CD4-positive, alpha-beta memory T cell (primary cell): ENCODE results near the gene HNRNPF. TPM values are rescaled to one million over a fixed set of nuclear protein-coding genes. Genes with fewer than 3 reads are reported as not detected.
A peak's percentile ranks its signal among the peaks of the same experiment; 100 is the strongest.
"Not testable (repeated sequence)": the region's sequence is repeated elsewhere in the genome, so short reads cannot be mapped to it uniquely, and the experiment has no call there.

Experiments used
- CTCF ChIA-PET: fragments of 350-600 bp; sonication (Branson Sonifier 250); formaldehyde crosslinking; loops from one replicate; lab custom pipeline; 2021; ENCODE audit warnings: inconsistent platforms; ENCODE audit not compliant: partially characterized antibody; lab: Charles Lee
- POLR2A ChIA-PET: fragments of 350-600 bp; sonication (Branson Sonifier 250); formaldehyde crosslinking; loops from one replicate; lab custom pipeline; 2021; ENCODE audit not compliant: partially characterized antibody; lab: Charles Lee
- DNase-seq, 5 donors: peaks; one replicate each; pipeline versions ENCODE4 v3.0.0 to v3.0.0-alpha.2; 2020 to 2022; ENCODE audit warnings: mixed read lengths in 1 of 5
- H3K27ac ChIP-seq: one replicate; pipeline ENCODE4 v1.7.0; 2013; ENCODE audit warnings: low read depth, low read length
- H3K27me3 ChIP-seq: 2 replicates; pipeline ENCODE4 v1.7.0; 2013; ENCODE audit warnings: mild to moderate bottlenecking, low read length, moderate library complexity; ENCODE audit not compliant: insufficient read depth
- H3K36me3 ChIP-seq: 2 replicates; pipeline ENCODE4 v1.7.0; 2013; ENCODE audit warnings: mild to moderate bottlenecking, low read length, moderate library complexity; ENCODE audit not compliant: insufficient read depth
- H3K4me1 ChIP-seq: 2 replicates; pipeline ENCODE4 v1.7.0; 2013; ENCODE audit warnings: mild to moderate bottlenecking, low read length, moderate library complexity; ENCODE audit not compliant: insufficient read depth
- H3K4me3 ChIP-seq, 2 donors: one replicate each; pipeline ENCODE4 v1.7.0; 2013; ENCODE audit warnings: low read length in 2 of 2, mild to moderate bottlenecking in 1 of 2
- H3K9me3 ChIP-seq, 2 donors: one replicate each; pipeline ENCODE4 v1.7.0; 2013; ENCODE audit warnings: low read length in 2 of 2, control low read depth in 1 of 2; ENCODE audit not compliant: control insufficient read depth in 1 of 2
- H3K27ac Mint-ChIP-seq, 7 donors: one replicate each; pipeline ENCODE4 v1.8.0; 2020 to 2021; ENCODE audit warnings: mixed read lengths in 7 of 7, mild to moderate bottlenecking in 6 of 7, inconsistent platforms in 3 of 7, moderate library complexity in 3 of 7
- H3K27me3 Mint-ChIP-seq, 2 donors: one replicate each; pipeline ENCODE4 v1.8.0; 2020 to 2021; ENCODE audit warnings: mixed read lengths in 2 of 2
- H3K36me3 Mint-ChIP-seq, 2 donors: one replicate each; pipeline ENCODE4 v1.8.0; 2020 to 2021; ENCODE audit warnings: mixed read lengths in 2 of 2, inconsistent platforms in 1 of 2, mild to moderate bottlenecking in 1 of 2
- H3K4me1 Mint-ChIP-seq, 4 donors: one replicate each; pipeline ENCODE4 v1.8.0; 2020 to 2021; ENCODE audit warnings: mixed read lengths in 4 of 4, mild to moderate bottlenecking in 1 of 4
- H3K4me3 Mint-ChIP-seq, 8 donors: one replicate each; pipeline ENCODE4 v1.8.0; 2020 to 2021; ENCODE audit warnings: mixed read lengths in 8 of 8, mild to moderate bottlenecking in 7 of 8, moderate library complexity in 6 of 8, inconsistent platforms in 3 of 8
- H3K9me3 Mint-ChIP-seq, 8 donors: one replicate each; pipeline ENCODE4 v1.8.0; 2020 to 2021; ENCODE audit warnings: mixed read lengths in 8 of 8, mild to moderate bottlenecking in 5 of 8, inconsistent platforms in 3 of 8, moderate library complexity in 1 of 8
- intact Hi-C: fragments of 100-400 bp; cut with micrococcal nuclease; formaldehyde crosslinking; loops from one replicate; pipeline ENCODE4 v1.15.1; 2023
- polyA plus RNA-seq, 2 donors: library from polyadenylated mRNA; unstranded; fragments of 300-500 nt; fragmentation: Illumina TruSeq; gene quantifications; one replicate each; pipeline ENCODE4 v1.2.3, GENCODE V29; 2021
- total RNA-seq, 2 experiments: library from RNA; stranded (reverse); gene quantifications; one replicate each; pipeline ENCODE4 v1.2.3, GENCODE V29; 2021

Gene HNRNPF
- total and polyA plus RNA-seq, 4 experiments from 2014 or later = 204 to 296 (median 224) TPM

GRCh38 chr10:43339136-43339535 is 69.8 kb downstream of the HNRNPF start:
- peaks cover 14 to 38% (median 16%) of the 10 kb centered on the region in 4 donors for H3K4me1 Mint-ChIP-seq
- CTCF ChIA-PET = interaction anchor here (1.2 kb wide), 1 partner anchor 11 kb away, joined by 3 read pairs; no protein-coding TSS in a partner anchor
- H3K27me3 Mint-ChIP-seq = peaks cover 3% of the 10 kb centered on the region in 2 donors
- Histone ChIP-seq H3K9me3 (no peaks in the 10 kb centered on the region), H3K4me1 (peaks cover 4% of the 10 kb centered on the region), H3K27ac (no peak overlapping the region), H3K4me3 (no peak overlapping the region), H3K36me3 (no peaks in the 10 kb centered on the region), H3K27me3 (no peaks in the 10 kb centered on the region)
- intact Hi-C loops = no loop called here
- no peak for DNase-seq
- peak overlapping the region in 1 of 8 donors; percentile 34 for H3K4me3 Mint-ChIP-seq
- no peaks in the 10 kb centered on the region for H3K9me3 Mint-ChIP-seq
- H3K27ac Mint-ChIP-seq = peak overlapping the region in 1 of 7 donors; percentile 71
- no peaks in the 10 kb centered on the region for H3K36me3 Mint-ChIP-seq
- POLR2A ChIA-PET = interaction anchor here (0.9 to 1.3 kb wide), 3 partner anchors 34 to 46 kb away, joined by 3 to 9 read pairs (median 6); no protein-coding TSS in a partner anchor

GRCh38 chr10:43338117-43338516 is 70.9 kb downstream of the HNRNPF start:
- intact Hi-C loops = no loop called here
- H3K36me3 Mint-ChIP-seq = no peaks in the 10 kb centered on the region
- peak overlapping the region in 1 of 7 donors; percentile 77 for H3K27ac Mint-ChIP-seq
- CTCF ChIA-PET = interaction anchor here (1.2 kb wide), 1 partner anchor 10 kb away, joined by 3 read pairs; no protein-coding TSS in a partner anchor
- Histone ChIP-seq H3K4me1 (peaks cover 12% of the 10 kb centered on the region), H3K27me3 (no peaks in the 10 kb centered on the region), H3K4me3 (no peak overlapping the region), H3K36me3 (no peaks in the 10 kb centered on the region), H3K27ac (no peak overlapping the region), H3K9me3 (no peaks in the 10 kb centered on the region)
- DNase-seq = no peak
- peaks cover 17 to 43% (median 18%) of the 10 kb centered on the region in 4 donors for H3K4me1 Mint-ChIP-seq
- peaks cover 3% of the 10 kb centered on the region in 2 donors for H3K27me3 Mint-ChIP-seq
- no peaks in the 10 kb centered on the region for H3K9me3 Mint-ChIP-seq
- no peak overlapping the region for H3K4me3 Mint-ChIP-seq
- POLR2A ChIA-PET = interaction anchor here (0.9 to 1.3 kb wide), 3 partner anchors 33 to 45 kb away, joined by 3 to 9 read pairs (median 6); no protein-coding TSS in a partner anchor

GRCh38 chr10:43337536-43337935 is 71.5 kb downstream of the HNRNPF start:
- POLR2A ChIA-PET, H3K27me3 Mint-ChIP-seq, intact Hi-C loops: not testable (repeated sequence)

DNA sequence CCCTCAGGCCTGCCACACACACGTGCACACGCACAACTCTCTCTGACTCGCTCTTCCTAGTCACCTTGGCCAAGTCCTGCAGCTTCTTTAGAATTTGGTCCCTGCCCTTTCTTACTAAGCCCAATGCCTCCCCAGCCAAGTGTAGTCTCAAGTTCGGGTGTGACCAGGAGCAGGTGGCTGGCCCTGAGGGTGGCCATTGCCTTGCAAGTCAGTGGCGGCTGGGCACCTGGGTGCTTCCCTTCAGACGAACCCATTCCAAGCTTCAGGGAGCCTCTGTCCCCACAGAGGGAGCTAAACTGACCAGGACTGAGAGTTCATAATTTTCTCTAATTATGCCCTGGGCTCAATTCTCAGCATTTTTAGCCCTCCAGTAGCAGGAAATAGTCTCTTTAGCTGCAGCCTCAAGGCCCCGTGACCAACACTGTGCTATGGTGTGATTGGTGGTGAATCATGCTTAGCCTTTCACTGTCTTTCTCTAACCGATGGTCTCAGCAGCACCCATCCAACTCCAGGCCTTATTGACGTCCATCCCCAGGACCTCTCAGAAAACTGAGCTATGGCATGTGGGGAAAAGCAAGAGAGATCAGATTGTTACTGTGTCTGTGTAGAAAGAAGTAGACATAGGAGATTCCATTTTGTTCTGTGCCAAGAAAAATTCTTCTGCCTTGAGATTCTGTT is 72.2 kb downstream of the HNRNPF start:
- H3K27me3 ChIP-seq = no peaks in the 10 kb centered on the region
- POLR2A ChIA-PET = no interaction called here
- H3K4me3 ChIP-seq = no peak overlapping the region
- intact Hi-C loops = no loop called here
- H3K27ac ChIP-seq = no peak overlapping the region
- DNase-seq = no peak
- no peaks in the 10 kb centered on the region for H3K9me3 Mint-ChIP-seq
- H3K4me1 ChIP-seq = peaks cover 25% of the 10 kb centered on the region
- CTCF ChIA-PET = interaction anchor here (0.7 to 1.2 kb wide), 3 partner anchors 32 to 46 kb away, joined by 3 read pairs; no protein-coding TSS in a partner anchor
- H3K9me3 ChIP-seq = no peaks in the 10 kb centered on the region
- H3K36me3 Mint-ChIP-seq = peaks cover 0 to 2% of the 10 kb centered on the region in 2 donors
- peaks cover 26 to 56% (median 30%) of the 10 kb centered on the region in 4 donors for H3K4me1 Mint-ChIP-seq
- no peak overlapping the region for H3K4me3 Mint-ChIP-seq
- H3K27me3 Mint-ChIP-seq = peaks cover 3% of the 10 kb centered on the region in 2 donors
- H3K36me3 ChIP-seq = no peaks in the 10 kb centered on the region
- peak overlapping the region in 2 of 7 donors; percentile 17 to 72 for H3K27ac Mint-ChIP-seq

More at GRCh38 chr10:43337536-43337935, 71.5 kb downstream of the HNRNPF start:
- not testable (repeated sequence) for H3K4me3 ChIP-seq, H3K27ac ChIP-seq, DNase-seq, H3K27ac Mint-ChIP-seq, H3K9me3 Mint-ChIP-seq, H3K27me3 ChIP-seq, H3K9me3 ChIP-seq, H3K4me3 Mint-ChIP-seq, H3K36me3 Mint-ChIP-seq, H3K36me3 ChIP-seq
- peaks cover 17% of the 10 kb centered on the region for H3K4me1 ChIP-seq
- H3K4me1 Mint-ChIP-seq = peaks cover 23 to 48% (median 23%) of the 10 kb centered on the region in 4 donors
- CTCF ChIA-PET = interaction anchor here (1.2 kb wide), 1 partner anchor 33 kb away, joined by 3 read pairs; no protein-coding TSS in a partner anchor

DNA sequence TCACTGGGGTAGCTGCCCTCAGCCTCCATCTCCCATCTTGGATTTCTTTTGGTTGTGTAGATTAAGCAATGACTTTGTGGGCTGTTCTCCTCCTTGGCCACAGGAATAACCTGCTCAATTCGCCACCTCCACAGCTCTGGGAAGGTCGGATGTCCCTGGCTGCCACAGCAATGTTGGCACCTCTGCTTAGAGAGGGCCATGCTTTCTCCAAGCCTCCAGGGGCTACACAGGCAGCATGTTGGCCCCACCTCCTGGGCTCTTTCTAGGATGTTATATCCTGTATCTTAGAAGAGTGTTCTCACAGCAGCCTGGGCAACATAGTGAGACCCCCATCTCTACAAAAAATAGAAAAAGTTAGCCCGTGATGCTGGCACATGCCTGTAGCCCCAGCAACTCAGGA is 72.9 kb downstream of the HNRNPF start:
- H3K9me3 Mint-ChIP-seq = no peaks in the 10 kb centered on the region
- Histone ChIP-seq H3K9me3 (no peaks in the 10 kb centered on the region), H3K36me3 (no peaks in the 10 kb centered on the region), H3K4me3 (no peak overlapping the region), H3K27me3 (no peaks in the 10 kb centered on the region), H3K4me1 (peaks cover 32% of the 10 kb centered on the region), H3K27ac (no peak overlapping the region)
- H3K4me3 Mint-ChIP-seq = peak overlapping the region in 1 of 8 donors; percentile 20
- H3K36me3 Mint-ChIP-seq = peaks cover 0 to 4% of the 10 kb centered on the region in 2 donors
- DNase-seq = no peak
- peaks cover 3% of the 10 kb centered on the region in 2 donors for H3K27me3 Mint-ChIP-seq
- CTCF ChIA-PET = interaction anchor here (0.8 kb wide), 1 partner anchor 43 kb away, joined by 4 read pairs; no protein-coding TSS in a partner anchor
- peaks cover 29 to 60% (median 33%) of the 10 kb centered on the region in 4 donors for H3K4me1 Mint-ChIP-seq
- intact Hi-C loops = no loop called here
- peak overlapping the region in 2 of 7 donors; percentile 26 to 50 for H3K27ac Mint-ChIP-seq
- POLR2A ChIA-PET = no interaction called here

Other genes with a start within 250 kb of the HNRNPF start
- gene RASGEF1A, start 142.1 kb downstream of the HNRNPF start, total RNA-seq = 1 to 10 TPM; 6.5 to 7.4 TPM
- gene RASGEF1A, start 142.1 kb downstream of the HNRNPF start, polyA plus RNA-seq = 1 to 10 TPM; 1.3 to 3.4 TPM
- not detected for gene FXYD4, start 37.5 kb downstream of the HNRNPF start, total RNA-seq
- gene FXYD4, start 37.5 kb downstream of the HNRNPF start, polyA plus RNA-seq = not detected
- 1 to 10 TPM; 3.1 to 5.6 TPM for gene ZNF487, start 27.9 kb upstream of the HNRNPF start, total RNA-seq
- gene ZNF487, start 27.9 kb upstream of the HNRNPF start, polyA plus RNA-seq = 1 to 10 TPM; 4.8 to 7.7 TPM
- 1 to 10 TPM; 5.8 to 6.2 TPM for gene ZNF239, start 165.4 kb upstream of the HNRNPF start, total RNA-seq
- gene ZNF239, start 165.4 kb upstream of the HNRNPF start, polyA plus RNA-seq = 1 to 10 TPM; 1.6 to 1.9 TPM
- gene ZNF485, start 197.3 kb upstream of the HNRNPF start, total RNA-seq = 10 to 100 TPM in 1 of 2 experiments, 1 to 10 TPM in 1; 9.0 to 10.4 TPM
- gene ZNF485, start 197.3 kb upstream of the HNRNPF start, polyA plus RNA-seq = 1 to 10 TPM; 4.7 to 5.6 TPM
- 10 to 100 TPM; 35.5 to 39.5 TPM for gene ZNF32, start 239.7 kb upstream of the HNRNPF start, total RNA-seq
- gene ZNF32, start 239.7 kb upstream of the HNRNPF start, polyA plus RNA-seq = 10 to 100 TPM; 76.9 to 92.6 TPM